Fibroblast of the conjunctiva (primary cell): Measurements from ENCODE around the gene GMCL2.
"Not testable (repeated sequence)": the region's sequence is repeated elsewhere in the genome, so short reads cannot be mapped to it uniquely, and the experiment has no call there.

ENCODE experiments used
- DNase-seq: peaks from one replicate; pipeline ENCODE4 v3.0.0-alpha.2; 2010; ENCODE audit warnings: low read depth

The GMCL2 gene, protein sequence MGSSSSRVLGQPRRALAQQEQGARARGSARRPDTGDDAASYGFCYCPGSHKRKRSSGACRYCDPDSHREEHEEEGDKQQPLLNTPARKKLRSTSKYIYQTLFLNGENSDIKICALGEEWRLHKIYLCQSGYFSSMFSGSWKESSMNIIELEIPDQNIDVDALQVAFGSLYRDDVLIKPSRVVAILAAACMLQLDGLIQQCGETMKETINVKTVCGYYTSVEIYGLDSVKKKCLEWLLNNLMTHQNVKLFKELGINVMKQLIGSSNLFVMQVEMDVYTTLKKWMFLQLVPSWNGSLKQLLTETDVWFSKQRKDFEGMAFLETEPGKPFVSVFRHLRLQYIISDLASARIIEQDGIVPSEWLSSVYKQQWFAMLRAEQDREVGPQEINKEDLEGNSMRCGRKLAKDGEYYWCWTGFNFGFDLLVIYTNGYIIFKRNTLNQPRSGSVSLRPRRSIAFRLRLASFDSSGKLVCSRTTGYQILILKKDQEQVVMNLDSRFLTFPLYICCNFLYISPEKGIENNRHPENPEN

GRCh38 chr5:178187014-178187413 lies at the start of gene GMCL2:
TSS of gene GMCL2 (minus strand) at chr5:178187371. CDS start at chr5:178187299, 72 bp downstream.
- DNase-seq = no peak

DNA sequence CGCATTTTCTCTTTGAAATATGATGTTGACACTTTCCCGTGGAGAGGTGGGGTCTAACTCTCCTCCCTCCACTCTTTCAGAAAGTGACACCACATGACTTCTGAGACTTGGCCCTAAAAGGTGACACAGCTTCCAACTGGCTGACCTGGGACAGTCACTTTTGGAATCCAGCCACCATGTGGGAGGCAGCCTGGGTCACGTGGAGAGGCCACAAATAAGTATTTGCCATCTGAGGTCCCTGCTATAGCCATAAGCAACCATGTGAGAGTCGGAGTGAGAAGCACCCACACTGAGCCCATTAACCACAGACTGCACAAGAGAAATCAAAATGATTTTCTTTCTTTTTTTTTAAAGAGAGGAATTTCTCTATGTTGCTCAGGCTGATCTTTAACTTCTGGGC lies 49.5 kb upstream of the GMCL2 start:
- DNase-seq = no peak

DNA sequence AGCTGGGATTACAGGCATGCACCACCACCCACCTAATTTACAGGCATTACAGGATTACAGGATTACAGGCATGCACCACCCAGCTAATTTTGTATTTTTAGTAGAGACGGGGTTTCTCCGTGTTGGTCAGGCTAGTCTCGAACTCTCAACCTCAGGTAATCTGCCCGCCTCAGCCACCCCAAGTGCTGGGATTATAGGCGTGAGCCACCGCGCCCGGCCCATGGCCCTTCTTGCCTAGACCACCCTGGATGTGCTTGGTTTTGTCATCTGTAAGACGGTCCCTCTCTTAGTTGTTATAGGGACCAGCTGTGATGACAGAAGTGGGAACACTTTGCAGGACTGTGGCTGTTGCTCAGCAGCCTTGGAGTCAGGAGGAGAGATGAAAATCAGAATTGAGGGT lies 49.0 kb upstream of the GMCL2 start:
- no peak for DNase-seq

DNA sequence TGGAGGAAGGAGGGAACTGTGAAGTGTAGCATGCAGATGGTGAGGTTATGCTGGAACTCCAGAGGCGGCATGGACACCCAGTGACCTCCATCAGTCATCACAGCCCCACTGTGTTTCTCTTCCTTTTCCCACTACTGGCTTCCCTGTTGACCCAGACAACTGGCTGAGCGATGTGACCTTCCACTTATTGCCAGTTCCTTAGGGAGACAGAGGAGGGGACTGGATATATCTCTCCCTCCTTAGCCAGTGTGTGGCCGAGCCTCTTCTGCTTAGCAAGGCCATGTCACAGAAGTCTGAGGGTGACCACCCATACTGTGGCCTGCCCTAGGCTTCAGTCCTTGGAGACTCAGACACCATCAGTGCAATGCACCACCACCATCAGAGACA lies 48.4 kb upstream of the GMCL2 start:
- DNase-seq = no peak

DNA sequence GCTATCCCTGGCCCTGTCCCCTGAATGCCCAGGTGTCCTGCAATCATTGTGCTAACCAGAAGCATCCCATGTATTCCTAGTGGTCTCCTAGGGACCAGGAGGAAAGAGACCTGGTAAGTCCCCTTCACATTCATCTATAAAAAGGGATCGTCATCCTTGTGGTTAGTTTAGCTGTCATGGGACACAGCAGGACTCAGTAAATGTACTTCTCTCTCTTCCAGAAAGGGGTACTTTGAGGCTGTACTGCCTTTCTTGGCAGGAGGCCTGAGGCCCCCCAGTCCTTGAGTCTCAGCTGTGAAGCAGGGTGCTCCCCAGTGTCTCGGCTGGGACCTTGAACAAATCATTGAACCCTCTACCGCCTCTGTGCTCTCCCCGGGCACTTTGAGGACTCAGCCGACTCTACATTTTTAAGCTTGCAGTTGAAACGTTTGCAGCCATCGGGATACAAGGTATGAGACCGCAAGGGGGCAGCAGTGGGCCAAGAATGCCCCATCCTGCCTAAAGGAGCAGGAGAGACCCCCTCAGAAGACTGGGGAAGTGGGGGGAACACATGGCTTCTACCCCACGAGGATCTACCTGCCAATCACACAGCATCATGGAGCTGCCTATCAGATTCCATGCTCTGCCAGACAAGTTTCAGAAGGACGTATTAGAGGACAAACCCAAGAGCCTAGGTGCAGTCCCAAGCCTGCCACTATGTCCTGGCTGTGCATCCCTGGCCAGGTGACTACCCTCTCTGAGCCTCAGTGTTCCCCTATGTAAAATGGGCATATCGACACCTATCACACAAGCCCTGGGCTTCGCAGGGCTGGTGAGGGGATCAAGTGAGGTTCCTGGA lies 47.8 kb upstream of the GMCL2 start:
- peak; percentile 42 for DNase-seq

DNA sequence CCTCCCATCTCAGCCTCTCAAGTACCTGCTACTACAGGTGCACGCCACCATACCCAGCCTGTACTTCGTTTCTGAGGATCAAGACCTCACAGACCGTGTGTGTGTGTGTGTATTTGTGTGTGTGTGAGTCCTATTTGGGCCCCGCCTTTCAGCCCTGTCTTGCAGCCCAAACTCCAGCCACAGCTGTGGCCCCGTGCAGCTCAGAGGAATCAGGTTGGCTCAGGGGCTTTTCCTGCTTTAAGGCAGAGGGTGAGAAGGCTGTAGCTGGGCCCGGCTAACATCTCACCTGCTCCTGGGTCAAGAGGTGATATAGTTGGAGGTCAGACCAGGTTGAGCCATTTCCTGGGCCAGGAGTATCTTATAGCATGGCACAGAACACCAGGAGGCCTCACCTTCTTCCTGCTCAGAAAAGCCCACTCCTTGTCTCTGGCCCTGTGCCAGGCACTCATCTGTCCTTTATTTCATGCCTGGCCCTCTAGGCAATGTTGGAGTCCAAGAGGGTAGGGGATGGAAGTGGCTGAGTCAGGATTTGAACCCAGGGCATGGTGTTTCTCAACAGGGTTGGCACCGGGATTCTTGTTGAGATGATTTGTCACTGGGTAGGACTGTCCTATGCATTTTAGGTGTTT lies 47.1 kb upstream of the GMCL2 start:
- DNase-seq = no peak

- no peak for DNase-seq
Observed at GRCh38 chr5:178232920-178233429, 45.8 kb upstream of the GMCL2 start.

GRCh38 chr5:178232124-178232919 lies 45.2 kb upstream of the GMCL2 start, which contains the start of gene PHYKPL:
TSS of gene PHYKPL (minus strand) at chr5:178232802. CDS start at chr5:178232550, 252 bp downstream.
- DNase-seq = peak; percentile 32

DNA sequence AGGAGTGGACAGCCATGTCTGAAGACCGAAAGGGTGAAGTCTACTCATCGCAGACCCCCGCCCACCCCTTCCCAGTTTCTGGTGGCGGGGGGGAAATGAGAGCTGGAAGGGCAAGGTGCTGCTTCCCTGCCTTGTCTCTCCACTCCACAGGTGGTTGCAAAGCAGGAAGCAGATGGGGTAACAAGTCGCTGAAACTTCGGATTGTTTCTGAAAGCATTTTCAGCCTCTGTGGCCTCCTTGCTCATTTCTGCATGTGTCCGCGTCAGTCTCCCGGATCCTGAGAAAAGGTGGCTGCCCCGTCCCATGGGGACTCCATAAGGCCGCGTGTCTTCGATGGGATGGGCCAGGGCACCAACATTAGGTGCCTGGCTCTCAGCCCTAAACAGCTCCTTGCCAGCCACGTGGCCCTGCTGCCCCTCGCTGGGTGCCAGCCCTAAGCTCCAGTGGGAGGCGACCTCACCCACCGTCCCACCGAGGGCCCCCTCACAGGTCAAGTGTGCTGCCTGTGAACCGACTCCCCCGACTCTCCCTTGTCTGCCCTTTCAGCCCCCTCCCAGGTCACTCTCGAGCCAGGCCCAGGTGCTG lies 44.5 kb upstream of the GMCL2 start:
- no peak for DNase-seq

DNA sequence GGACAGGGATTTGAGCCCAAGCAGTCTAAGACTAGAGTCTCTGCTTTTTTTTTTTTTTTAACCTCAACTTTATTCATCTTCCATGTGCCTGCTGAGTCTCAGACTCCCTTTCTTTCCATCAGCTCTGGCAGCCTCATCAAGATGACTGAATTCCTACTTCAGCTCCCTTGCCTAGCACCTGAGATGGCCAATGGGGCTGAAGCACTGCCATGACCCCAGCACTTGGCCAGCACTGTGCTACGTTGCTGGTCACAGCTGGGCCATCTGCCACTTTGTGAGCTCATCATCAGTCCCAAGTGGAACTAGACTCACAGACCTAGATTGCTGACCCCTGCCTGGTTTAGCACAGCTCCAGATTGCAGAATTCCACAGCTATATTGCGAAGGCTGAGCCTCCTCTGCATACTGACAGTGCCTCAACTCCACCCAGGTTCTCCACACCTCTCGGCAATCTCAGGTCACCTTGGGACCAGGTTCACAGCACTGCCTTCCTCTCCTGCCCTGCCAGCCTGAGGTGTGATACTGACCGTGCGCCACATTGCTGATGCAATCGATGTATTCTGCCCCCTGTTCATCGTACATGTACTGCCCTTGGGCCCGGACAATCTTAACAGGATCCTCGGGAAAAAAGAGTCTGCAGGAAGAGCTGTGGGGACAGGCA lies 43.8 kb upstream of the GMCL2 start:
- DNase-seq = peak; percentile 38

- no peak for DNase-seq
Observed at GRCh38 chr5:178229861-178230260, 42.7 kb upstream of the GMCL2 start.

DNA sequence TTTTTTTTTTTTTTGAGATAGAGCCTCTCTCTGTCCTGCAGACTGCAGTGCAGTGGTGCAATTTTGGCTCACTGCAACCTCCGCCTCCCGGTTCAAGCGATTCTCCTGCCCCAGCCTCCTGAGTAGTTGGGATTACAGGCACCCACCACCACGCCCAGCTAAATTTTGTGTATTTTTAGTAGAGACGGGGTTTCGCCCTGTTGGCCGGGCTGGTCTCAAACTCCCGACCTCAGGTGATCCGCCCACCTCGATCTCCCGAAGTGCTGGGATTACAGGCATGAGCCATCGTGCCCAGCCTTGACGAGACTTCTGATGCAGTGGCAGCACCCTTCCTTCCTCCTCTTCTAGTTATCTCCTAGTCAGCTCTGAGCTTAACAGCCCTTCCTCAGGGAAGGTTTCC lies 41.9 kb upstream of the GMCL2 start:
- DNase-seq = not testable (repeated sequence)

GRCh38 chr5:178228609-178229008 lies 41.4 kb upstream of the GMCL2 start:
- no peak for DNase-seq

DNA sequence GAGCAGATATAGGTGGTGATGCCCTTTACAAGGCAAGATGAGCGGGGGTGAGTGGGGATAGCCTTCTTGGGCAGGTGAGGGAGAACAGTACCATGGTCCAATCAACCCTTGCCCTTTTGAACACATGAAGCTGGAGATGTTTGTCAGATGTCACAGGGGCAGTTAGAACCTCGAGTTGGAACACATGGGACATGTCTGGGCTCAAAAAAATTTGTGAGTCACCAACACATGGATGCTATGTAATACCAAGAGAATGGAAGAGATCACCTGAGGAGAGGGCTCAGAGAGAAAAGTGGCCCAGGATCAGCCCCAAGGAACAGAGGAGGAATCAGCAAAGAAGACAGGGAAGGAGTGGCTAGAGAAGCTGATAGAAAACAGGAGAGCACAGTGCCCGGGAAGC lies 40.8 kb upstream of the GMCL2 start:
- no peak for DNase-seq

- no peak for DNase-seq
Observed at GRCh38 chr5:178227138-178227659, 40.0 kb upstream of the GMCL2 start.

- no peak for DNase-seq
Observed at GRCh38 chr5:178225174-178225573, 38.0 kb upstream of the GMCL2 start.

DNA sequence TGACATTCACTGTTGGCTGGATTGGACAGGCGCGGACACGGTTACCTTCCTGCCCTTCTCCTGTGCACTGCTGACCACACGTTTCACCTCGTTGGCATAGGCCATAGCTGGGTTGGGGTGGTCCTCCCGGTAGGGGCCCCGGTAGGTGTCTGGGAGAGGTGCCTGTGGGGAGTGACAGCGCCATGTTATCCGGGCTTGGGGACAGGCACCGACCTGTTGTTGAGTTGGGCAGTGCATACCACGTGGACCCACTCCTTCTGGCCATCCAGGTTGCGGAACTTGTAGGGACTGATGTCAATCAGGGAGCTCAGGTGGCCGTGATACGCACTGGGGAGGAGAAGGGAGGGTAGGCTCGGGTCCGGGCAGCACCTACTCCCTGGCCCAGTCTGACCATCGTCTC lies 37.2 kb upstream of the GMCL2 start:
- no peak for DNase-seq

DNA sequence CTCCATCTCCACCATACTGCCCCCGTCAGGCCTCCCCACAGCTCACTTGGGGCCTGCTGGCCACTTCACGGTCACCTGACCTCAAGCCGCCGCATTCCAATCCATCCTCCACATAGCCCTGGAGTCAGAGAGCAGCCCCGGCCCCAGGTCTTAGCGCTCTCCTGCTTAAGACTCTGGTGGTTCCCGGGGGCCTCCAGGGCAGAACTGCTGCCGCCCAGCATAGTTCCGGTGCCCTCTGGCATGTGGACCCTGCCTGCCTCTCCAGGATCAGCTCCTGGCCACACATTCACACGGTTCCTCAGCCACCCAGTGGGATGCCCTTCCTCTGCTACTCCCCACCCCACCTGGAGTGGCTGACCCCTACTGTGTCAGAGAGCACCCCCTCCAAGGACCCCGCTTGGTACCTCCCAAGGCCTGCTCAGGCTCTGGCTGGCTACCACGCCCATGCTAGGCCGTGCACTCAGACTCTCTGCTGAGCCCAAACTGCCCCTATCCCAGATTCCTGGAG lies 36.7 kb upstream of the GMCL2 start:
- no peak for DNase-seq

GRCh38 chr5:178223196-178223773 lies 36.1 kb upstream of the GMCL2 start:
- DNase-seq = no peak

GRCh38 chr5:178222292-178222691 lies 35.1 kb upstream of the GMCL2 start:
- no peak for DNase-seq
